GM23248 (cell line): ENCODE results near the gene DACH1.

ENCODE experiments used
- EZH2 ChIP-seq: fragments of 200-600 bp; sonication (generic); IDR thresholded peaks from 2 replicates; pipeline ENCODE4 v1.6.1; 2018; ENCODE audit warnings: antibody characterized with exemption, mild to moderate bottlenecking; ENCODE audit not compliant: insufficient read depth, poor library complexity, severe bottlenecking
- EZH2phosphoT487 ChIP-seq: fragments of 200-600 bp; sonication (generic); IDR thresholded peaks from 2 replicates; pipeline ENCODE4 v1.6.1; 2018; ENCODE audit warnings: antibody characterized with exemption, moderate library complexity, mild to moderate bottlenecking, low read depth; ENCODE audit not compliant: insufficient read depth

GRCh38 chr13:71515744-71516038 is 351.3 kb downstream of the DACH1 start:
- TF ChIP-seq EZH2 (no peak), EZH2phosphoT487 (no peak)
